Ureter (tissue), 1 donor: Measurements from ENCODE around the gene TRABD2B. TPM values are rescaled to one million over a fixed set of nuclear protein-coding genes. Genes with fewer than 3 reads are reported as not detected.

Experiments used
- DNase-seq: peaks from one replicate; pipeline ENCODE4 v3.0.0-alpha.2; 2020; ENCODE audit warnings: low spot score
- total RNA-seq: library from RNA; stranded (reverse); gene quantifications from one replicate; pipeline ENCODE4 v1.2.4, GENCODE V29; 2023
- donor health status: DM: yes; HTN: yes; CAD: no.

Gene TRABD2B
- total RNA-seq, 1 donor from 2014 or later: 4.6 TPM

DNA sequence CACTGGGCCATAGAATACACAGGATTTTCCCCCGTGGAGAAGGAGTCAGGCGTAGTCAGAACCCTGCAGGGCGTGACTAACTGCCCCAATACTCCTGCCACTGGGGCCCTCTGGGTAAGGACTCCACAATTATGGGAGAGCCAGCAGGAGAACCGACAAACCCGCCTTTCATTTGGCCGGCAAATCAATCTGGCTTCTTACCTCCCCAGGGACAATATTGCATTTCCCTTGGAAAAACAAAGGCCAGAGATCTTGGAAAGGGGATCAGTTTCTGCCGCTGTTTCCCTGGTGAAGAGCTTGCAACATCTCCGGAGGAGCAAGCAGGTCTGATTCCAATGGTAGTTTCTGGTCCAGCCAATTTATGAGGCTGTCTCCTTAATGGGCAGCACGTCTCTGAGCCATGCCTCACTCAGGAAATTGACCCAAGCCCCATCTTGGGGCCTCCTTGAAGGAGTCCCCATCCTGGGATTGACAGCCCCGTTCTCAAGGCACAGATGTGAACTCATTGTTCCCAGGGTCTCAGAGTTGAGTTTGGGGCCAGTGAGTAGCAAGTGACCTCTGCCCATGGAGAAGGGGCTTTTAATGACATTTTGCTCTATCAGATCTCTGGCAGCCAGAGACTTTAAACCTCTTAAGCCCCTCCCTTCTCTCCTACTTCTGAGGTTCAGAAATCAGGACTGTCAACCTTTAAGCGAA lies 4.3 kb downstream of the TRABD2B start:
- no peak for DNase-seq

DNA sequence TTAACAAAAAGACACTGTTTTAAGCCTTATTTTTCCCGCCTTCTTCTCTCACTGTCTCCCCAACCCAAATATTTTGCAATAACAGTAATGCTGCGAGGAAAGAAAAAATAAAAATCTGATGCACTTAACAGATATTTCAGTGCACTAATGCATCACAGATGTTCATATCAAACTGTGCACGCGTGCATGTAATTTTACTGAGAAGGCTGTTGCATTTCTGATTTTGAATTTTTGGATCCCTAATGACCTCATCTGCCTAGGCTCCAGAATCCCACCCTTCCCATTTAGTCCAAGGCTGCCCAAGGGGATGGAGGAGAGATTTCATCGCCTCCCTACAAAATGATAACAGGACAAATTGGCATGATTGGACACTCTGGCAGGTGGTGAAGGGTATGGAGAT lies 5.5 kb downstream of the TRABD2B start:
- no peak for DNase-seq

- no peak for DNase-seq
Observed at GRCh38 chr1:47991187-47991586, 6.0 kb downstream of the TRABD2B start.

GRCh38 chr1:47990286-47990685 lies 6.9 kb downstream of the TRABD2B start:
- no peak for DNase-seq

DNA sequence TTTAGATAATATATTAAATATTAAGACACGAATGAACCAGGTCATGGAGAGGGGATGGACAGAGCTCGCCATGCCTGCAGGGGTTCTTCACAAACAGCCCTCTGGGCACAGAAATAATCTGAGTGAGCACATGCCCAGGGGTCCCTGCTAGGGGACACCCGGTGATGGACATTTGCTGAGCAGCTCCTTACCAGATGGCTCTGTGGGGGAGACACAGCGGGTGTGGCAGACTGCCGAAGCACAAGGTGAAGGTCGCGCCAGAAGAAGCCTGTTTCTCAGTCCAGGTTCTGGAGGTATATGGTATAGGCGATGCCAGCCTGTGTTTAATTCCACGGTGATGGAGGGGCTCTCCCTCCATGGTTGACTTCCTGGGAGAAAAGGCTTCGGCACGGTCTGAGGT lies 9.6 kb downstream of the TRABD2B start:
- no peak for DNase-seq

DNA sequence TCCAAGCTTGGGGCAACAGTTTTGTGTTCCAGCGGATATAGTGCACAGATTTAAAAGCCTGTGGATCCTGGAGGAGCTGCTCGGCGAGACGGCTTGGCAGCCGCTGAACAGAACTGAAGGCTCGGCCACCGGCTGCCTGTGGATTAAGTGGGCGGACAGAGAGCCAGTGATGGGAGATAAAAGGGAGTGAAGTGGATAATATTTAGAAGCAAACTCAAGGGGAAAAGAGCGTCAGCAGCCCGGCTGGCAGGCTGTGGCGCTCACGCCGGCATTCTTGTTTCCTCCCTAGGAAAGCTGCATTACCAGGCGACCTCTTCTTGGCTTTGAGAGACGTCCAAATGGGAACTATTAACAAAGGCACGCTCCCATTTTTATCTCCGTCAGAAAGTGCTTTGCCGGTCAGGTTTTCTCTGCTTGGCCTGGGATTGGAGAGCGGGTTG lies 10.4 kb downstream of the TRABD2B start:
- DNase-seq: no peak

- no peak for DNase-seq
Observed at GRCh38 chr1:47985018-47985417, 12.2 kb downstream of the TRABD2B start.

- DNase-seq: no peak
Observed at GRCh38 chr1:47984175-47984789, 12.9 kb downstream of the TRABD2B start.

DNA sequence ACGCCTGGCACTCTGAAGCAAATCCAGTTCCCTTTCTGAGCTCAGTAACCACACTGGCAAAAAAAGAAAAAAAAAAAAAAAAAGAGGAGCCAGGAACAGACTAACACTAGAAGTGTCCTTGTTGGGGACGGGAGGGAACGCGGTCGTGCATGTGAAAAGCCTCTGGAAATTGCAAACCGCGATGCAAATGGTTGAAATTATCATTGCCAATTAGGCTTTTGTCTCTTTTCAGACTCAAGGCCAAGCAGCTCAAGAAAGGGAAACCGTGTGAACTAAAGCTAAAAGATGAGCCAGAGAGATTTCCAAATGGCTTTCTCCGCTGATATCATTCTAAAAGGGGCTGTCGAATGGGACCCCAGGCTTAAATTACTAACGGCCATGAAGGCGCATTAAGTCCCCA lies 13.5 kb downstream of the TRABD2B start:
- no peak for DNase-seq

- no peak for DNase-seq
Observed at GRCh38 chr1:47981667-47982350, 15.4 kb downstream of the TRABD2B start.

DNA sequence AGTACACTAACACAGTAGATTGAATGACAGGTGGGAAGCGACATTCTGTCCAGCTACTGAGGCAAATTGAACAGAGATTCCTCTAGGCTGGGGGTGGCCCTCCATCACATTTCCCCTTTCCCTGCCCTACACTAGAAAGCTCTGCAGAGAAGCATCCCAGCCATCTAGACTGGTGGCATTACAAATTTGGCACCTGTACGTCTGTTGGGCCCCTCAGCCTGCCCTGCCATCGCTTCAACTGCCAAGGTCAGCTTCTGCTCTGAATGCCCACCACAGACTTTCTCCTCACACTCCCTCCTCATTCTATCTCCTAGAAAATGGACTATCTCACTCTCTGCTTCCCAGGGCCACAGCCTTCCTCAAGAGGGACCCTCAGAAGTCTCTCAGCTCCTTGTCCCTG lies 16.7 kb downstream of the TRABD2B start:
- no peak for DNase-seq

DNA sequence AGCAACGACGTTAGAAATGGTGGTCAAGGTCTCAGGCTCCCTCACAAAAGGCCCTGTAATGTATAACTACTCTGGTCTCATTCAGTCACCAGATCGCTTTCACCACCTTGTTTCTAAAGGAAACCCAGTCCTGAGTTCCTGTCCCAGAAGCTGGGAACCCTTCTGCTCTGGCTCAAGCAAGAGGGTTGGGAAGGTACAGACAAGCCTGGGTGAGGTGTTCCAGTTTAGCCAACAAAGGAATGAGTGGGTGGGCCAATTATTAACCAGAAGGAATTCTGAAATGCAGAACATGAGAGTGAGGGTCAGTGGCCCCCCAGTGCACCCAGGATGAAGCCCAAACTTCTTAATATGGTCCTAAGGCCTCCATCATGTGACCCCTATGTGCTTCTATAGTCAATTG lies 17.5 kb downstream of the TRABD2B start:
- DNase-seq: no peak

DNA sequence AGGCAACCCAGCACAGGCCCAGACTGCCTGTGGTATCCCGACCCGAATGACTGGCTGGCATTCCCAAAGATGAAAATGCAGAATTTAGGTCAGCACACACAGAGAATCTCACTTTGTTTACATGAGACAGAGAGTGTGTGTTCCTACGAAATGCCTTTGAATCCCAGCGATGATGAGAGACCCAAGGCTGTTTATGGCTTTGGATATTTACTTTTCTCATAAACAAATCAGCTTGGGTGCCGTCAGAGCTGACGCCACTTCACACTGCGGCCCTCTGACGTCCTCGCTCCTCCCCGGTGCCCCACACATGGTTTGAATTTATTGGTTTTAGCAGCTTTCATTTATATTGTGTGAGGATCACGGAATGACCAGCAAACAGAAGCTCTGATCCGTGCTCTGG lies 18.7 kb downstream of the TRABD2B start:
- no peak for DNase-seq

DNA sequence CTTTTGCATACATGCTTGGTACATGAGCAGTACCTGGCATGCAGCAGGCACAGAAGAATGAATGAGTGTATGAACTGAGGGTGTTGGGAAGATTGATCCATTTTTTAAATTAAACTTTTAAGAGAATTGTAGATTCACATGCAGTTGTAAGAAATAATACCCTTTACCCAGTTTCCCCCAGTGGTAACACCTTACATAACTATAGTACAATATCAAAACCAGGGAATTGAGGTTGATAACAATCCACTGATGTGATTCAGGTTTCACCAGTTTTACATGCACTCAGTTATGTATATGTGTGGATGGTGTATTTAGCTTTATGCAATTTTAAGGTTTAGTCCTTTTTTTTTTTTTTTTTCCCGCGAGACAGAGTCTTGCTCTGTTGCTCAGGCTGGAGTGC lies 20.5 kb downstream of the TRABD2B start:
- DNase-seq: no peak

DNA sequence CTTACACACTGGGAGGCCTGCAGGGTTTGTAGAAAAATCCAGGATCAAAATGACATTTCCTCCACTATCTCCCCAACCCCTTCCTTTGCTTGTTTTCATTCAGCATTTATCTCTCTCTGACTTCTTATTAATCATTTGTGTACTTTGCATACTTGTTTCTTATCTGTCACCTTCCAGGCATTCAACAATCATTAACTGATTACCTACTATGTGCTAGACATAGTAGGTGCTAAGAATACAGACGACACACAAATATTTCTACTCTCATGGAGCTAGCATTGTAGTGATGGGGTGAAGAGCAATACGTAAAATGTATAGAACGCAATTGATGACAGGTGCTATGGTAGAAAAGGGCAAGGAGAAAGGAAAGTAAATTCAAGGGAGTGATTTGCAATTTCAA lies 20.9 kb downstream of the TRABD2B start:
- no peak for DNase-seq

- DNase-seq: no peak
Observed at GRCh38 chr1:47975302-47975921, 21.8 kb downstream of the TRABD2B start.

DNA sequence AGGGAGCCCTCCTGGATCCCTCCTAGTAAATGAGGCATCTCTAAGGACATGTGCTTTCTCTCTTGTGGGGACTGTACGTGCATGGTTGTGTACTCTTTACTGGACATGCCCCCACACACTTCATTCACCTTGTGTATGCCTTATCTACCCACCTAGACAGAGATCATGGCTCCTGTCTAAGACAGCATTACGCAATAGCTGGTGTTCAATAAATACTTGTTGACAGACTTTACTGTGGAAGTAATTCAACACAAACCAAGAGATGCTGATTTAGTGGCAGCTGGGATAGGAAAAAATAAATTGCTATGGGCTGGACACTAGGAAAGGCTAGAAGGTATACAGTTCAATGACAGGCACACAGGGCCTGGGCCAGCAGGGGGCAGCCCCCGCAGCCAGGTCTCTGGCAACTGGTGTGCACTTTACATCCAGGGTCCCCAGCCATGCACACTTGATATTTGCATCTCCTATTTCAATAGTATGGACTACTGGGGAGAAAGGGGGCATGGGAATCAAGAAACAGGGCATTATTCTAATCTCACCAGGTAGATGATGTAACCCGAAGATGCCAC lies 24.2 kb downstream of the TRABD2B start:
- no peak for DNase-seq

DNA sequence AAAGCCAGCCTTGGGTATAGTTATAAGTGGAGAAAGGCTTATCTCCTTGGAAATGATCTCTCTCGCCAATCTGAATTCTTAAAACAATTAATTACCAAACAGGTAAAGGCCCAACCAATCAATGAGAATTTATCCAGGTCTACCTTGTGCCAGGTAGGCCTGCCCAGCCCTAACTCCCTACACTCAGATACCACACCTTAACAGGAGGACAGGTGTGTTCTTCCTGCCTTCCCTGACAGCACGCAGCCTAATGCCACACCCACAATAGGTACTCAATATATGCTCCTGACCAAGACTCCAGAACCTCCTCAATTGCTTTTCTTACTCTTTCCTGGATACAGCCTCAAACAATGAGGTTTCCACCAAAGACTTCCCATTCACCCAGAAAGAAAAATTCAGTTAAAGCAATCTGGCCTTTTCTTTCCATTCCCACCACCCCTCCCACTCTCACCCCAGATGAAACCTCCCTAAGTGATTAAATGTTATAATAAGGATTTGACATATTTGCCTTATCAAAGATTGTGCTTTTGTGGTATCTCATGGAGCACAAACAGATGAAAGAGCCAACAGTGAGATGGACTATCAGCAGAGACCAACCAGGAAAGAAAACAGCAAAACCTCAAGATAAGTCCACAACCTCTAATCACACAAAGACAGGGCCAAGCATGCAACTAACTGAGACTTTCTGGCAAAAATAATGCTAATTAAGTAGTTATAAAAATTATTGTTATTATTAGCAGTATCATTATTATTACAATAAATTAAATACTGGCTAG lies 25.6 kb downstream of the TRABD2B start:
- DNase-seq: no peak

GRCh38 chr1:47970882-47971281 lies 26.3 kb downstream of the TRABD2B start:
- DNase-seq: no peak

- DNase-seq: no peak
Observed at GRCh38 chr1:47969478-47969877, 27.7 kb downstream of the TRABD2B start.

- no peak for DNase-seq
Observed at GRCh38 chr1:47968556-47968888, 28.7 kb downstream of the TRABD2B start.
